HG03565 (cell line): ENCODE measurements around the gene TEX264.
"Not testable (repeated sequence)": the region's sequence is repeated elsewhere in the genome, so short reads cannot be mapped to it uniquely, and the experiment has no call there.

Experiments
- ATAC-seq: cut with Tn5 transposase; IDR thresholded peaks from one replicate; pipeline ENCODE4 v1.9.1; 2021; ENCODE audit warnings: mild to moderate bottlenecking, moderate library complexity; ENCODE audit not compliant: unreplicated experiment

Gene TEX264

DNA sequence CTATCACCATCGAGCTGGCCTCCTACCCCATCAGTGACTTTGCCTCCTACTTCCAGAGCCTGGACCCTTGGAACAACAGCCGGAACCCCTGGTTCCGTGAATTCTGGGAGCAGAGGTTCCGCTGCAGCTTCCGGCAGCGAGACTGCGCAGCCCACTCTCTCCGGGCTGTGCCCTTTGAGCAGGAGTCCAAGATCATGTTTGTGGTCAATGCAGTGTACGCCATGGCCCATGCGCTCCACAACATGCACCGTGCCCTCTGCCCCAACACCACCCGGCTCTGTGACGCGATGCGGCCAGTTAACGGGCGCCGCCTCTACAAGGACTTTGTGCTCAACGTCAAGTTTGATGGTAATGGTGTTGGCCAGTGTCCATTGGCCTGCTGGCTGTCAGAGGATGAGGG lies 41.9 kb downstream of the TEX264 start:
- ATAC-seq, result no peak

DNA sequence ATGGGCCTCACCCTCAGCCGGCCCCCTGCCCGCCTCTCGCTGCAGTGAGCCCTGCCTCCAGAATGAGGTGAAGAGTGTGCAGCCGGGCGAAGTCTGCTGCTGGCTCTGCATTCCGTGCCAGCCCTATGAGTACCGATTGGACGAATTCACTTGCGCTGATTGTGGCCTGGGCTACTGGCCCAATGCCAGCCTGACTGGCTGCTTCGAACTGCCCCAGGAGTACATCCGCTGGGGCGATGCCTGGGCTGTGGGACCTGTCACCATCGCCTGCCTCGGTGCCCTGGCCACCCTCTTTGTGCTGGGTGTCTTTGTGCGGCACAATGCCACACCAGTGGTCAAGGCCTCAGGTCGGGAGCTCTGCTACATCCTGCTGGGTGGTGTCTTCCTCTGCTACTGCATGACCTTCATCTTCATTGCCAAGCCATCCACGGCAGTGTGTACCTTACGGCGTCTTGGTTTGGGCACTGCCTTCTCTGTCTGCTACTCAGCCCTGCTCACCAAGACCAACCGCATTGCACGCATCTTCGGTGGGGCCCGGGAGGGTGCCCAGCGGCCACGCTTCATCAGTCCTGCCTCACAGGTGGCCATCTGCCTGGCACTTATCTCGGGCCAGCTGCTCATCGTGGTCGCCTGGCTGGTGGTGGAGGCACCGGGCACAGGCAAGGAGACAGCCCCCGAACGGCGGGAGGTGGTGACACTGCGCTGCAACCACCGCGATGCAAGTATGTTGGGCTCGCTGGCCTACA lies 44.4 kb downstream of the TEX264 start:
- no peak for ATAC-seq

DNA sequence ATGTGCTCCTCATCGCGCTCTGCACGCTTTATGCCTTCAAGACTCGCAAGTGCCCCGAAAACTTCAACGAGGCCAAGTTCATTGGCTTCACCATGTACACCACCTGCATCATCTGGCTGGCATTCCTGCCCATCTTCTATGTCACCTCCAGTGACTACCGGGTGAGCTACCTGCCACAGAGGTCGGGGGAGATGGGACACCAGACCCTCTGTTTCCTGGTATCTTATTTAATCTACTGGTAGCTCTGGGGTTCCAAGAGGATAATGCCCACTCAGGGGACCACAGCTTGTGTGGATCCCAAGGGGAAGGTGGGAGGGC lies 44.9 kb downstream of the TEX264 start:
- no peak for ATAC-seq

DNA sequence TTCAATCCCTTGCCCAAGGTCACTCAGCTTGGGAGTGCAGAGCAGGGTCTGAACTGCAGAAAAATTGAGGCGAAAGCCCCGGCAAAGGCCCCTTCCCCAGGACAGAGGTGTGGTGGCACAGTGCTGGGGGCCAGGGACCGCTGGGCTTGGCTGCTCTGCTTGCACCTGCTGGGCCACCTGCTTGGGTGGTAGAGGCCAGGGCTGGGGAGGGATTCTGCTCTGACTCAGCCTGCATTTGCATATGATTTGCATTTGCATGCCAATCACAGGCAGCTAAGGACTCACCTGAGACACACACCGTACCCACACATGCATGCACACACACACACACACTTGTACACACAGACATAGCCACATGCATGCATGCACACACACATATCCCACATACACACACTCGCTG lies 45.8 kb downstream of the TEX264 start:
- ATAC-seq, result no peak

DNA sequence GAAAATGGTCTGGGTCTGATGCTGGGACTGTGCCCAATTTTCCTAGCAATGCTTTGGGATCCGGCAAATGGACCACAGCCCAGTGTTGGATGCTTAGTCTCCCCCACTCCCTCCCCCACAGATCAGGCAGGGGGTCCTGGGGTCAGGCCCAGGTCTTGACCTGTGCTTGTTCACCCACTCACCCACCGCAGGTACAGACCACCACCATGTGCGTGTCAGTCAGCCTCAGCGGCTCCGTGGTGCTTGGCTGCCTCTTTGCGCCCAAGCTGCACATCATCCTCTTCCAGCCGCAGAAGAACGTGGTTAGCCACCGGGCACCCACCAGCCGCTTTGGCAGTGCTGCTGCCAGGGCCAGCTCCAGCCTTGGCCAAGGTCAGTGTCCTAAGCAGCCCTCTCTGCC lies 46.4 kb downstream of the TEX264 start:
- ATAC-seq, result no peak

DNA sequence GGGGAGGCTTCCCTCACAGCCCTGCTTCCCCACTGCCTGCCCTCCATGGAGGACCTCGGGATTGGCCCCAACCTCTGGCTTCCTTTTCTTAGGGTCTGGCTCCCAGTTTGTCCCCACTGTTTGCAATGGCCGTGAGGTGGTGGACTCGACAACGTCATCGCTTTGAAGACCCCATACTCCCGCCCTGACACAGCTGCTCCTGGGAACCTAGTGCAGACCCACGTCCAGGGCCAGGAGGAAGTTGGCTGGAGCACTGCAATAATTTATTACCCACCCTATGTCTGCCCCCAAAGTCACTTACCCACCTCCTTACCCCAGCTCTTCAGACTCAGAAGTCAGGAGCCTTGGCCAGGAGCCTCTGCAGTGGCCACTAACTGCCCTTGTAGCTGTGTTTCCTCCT lies 46.9 kb downstream of the TEX264 start:
- no peak for ATAC-seq

DNA sequence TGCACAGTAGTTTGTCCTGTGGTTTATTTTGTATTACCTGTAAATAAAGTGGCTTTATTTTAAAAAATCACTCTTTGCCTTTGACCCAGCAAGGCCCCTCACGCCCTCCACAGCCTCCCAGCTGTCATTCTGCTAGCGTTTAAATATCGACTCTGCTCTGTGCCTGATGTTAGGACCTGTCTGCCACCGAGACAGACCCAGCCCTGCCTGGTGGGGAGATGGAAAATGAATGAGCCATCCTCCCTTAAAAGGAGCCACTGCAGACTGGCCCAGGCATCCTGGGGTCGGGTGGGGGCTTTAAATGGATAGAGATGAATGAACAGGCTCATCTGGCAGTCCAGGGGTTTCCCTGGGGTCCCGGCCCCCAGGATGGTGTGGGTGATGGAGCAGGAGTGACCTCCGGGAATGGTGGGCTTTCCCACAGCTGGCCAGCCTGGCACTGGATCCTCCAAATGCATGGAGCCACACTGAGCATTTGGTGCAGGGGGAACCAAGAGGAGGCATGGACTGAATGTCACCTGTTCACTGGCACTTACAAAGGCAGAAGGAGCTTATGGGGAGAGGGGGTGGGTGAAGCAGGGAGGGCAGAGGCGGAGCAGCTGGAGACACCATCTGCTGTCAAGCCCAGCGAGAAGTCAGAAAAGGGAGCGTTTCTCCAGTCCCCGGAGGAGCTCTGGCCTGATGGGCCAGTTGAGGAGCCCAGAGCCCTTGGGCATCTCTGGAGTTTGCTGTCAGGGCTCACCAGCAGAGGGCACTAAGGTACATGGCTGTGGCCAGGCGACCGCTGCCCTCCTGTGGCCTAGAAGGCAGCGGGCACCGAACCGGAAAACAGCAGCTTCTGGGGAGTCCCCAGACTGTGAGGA lies 47.7 kb downstream of the TEX264 start:
- no peak for ATAC-seq

DNA sequence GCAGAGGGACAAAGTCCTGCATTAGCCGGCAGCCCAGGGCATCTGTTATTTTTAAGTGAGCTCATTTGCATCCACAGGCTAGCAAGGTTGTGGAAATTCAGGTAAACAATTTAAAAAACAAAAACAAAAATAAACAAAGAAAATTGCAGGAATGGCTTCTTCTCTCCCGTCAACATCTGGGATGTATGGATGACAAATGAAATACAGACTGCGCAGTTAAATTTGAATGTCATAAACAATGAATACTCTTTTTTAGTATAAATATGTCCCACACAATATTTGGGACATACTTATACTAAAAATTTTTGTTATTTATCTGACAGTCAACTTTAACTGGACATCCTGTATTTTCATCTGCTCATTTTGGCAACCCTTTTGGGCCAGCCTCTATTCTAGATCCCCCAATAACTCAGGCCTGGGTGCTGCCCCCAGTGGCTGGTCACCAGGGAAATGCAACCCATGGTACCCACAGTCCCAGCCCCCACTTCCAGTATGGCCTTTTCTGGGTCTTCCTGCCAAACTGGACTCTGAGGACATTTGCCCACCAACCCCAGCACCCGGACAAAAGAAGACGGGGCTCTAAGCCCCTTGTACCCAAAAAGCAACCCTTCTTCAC lies 48.5 kb downstream of the TEX264 start:
- no peak for ATAC-seq

DNA sequence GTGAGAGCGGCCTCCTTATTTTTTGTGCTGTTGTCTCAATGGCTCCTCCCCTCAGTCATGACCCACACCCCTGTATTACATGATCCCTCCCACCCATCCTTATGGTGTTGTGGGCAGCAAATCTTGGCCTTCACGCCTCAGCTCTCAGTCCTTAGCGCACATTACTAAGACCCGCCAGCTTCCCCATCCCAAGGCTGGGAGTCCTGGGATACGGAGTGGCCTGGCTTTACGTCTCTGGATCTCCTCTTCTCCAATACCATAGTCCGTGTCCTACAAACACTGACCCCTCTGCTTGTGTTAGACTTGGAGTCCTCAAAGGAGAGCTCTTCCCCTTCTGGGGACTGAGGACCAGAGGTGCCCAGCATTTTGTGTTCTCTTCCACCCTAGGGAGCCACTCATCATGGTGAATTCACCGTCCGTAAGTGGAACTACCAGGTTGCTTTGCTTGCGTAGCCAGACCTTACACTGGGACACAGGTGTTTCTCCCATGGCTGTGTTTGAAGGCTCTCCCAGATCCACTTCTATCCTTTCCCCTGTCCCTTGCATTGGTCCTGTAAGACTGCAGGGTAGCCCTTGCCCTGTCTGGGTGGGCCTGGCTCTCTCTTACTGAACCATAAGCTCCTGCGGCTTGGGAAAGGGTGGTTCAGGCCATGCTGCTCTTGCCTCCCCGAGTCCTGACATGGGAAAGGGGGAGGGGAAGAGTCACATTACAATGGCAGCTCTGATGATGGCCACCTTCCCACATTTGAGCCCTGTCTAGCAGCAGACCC lies 49.4 kb downstream of the TEX264 start:
- ATAC-seq, result no peak

DNA sequence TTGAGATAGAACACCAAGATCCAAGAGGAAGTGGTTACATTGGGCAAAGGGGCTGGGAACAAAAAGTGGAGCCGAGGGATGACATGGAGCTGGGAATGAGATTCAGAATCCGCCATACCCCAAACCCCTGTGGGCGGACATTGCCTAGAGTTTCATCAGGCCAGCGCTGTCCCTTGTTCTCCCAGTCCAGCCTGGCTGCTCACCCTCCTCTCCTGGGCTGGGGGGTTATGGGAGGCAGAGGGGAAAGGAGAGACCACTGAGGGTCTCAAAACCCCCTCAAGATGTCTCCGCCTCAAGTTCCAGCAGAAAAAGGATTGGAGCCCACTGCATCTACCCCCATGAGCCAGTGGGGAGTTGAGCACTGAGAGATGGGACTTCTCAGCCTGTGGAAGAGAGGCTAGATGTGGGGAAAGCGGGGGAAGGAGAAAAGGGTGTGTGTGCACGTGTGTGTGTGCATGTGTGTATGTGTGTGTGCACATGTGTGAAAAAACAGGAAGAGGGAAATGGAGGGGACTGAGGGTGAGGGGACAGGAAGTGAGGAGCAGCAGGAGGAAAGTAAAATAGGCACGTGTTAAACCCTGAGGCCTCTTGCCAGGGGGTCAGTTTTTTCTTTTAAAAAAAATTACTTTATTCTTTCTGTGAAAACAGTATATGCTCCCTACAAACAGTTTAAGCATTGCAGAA lies 50.2 kb downstream of the TEX264 start:
- no peak for ATAC-seq

DNA sequence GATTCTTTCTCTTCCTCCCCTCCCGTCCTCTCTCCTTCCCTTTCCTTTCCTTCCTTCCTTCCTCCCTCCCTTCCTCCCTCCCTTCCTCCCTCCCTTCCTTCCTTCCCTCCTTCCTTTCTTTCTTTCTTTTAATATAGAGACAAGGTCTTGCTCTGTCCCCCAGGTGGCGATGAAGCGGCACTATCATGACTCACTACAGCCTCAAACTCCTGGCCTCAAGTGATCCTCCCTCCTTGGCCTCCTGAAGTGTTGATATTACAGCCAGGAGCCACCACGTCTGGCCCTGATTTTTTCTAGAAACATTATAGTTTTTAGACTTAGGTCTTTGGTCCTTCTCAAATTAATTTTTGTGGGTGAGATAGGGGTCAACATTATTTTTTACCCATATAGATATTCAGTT lies 51.3 kb downstream of the TEX264 start:
- no peak for ATAC-seq

DNA sequence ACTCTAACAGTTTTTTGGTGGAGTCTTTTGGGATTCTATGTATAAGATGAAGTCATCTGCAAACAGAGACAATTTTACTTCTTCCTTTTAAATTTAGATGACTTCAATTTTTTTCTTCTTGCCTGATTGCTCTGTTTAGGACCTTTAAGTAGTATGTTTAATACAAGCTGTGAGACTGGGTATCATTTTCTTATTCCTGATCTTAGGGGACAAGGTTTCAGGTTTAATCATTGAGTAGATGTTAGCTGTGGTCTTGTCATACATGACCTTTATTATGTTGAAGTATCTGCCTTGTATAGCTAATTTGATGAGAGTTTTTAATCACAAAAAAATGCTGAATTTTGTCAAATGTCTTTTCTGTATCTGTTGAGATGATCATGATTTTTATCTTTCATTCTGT lies 56.4 kb downstream of the TEX264 start:
- ATAC-seq, result no peak

DNA sequence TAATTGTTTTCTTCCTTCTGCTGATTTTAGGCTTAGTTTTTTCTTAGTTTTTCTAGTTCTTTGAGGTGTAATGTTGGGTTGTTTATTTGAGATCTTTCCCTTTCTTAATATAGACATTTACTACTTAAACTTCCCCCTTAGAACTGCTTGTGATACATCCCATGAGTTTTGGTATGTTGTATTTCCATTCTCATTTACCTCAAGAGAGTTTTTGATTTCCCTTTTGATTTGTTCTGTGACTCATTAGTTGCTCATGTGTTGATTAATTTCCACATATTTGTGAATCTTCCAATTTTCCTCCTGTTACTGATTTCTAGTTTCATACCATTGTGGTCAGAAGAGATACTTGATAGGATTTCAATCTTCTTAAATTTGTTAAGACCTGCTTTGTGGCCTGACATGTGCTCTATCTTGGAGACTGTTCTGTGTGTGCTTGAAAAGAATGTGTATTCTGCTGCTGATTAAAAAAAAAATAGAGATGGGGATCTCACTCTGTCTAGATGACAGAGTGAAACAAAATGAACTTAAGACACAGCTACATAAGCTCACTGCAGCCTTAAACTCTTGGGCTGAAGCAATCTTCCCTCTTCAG lies 58.1 kb downstream of the TEX264 start:
- no peak for ATAC-seq

DNA sequence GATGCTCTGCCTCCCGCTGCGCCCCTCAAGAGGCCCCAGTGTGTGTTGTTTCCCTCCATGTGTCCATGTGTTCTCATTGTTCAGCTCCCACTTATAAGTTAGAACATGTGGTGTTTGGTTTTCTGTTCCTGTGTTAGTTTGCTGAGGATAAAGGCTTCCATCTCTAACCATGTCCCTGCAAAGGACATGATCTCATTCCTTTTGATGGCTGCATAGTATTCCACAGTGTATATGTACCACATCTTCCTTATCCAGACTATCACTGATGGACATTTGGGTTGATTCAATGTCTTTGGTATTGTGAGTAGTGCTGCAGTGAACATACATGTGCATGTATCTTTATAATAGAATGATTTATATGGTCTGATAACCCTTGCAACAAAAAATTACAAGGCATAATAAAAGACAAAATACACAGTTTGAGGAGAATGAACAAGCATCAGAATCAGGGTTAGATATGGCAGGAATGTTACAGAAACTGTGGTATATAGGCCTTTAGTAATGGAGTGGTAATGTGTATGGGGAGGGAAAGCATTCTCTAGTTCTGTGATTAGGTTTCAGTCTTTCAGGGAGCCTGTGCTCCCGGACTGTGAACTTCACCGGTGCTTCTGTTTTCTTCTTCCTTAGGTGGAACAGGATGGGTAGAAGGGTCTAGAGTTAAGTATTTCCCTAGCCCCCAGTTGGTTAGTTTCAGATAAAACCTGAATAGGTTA lies 63.0 kb downstream of the TEX264 start:
- no peak for ATAC-seq

DNA sequence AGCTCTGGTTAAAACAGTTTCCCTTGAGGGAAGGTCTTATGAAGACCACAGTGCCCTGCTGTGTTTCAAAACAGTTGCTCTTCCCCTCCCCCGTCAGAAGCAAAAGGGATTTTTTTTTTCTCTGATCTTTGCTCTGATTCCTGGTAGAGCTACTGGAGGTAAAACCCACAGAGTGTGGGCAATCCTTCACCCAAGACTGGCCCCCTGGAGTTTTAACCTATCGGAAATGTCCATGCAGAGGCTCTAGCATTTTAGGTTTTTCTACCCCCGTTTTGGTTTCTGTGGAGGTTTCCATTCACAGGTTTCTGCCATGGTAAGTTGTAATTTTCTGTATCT lies 63.5 kb downstream of the TEX264 start:
- ATAC-seq, result no peak

DNA sequence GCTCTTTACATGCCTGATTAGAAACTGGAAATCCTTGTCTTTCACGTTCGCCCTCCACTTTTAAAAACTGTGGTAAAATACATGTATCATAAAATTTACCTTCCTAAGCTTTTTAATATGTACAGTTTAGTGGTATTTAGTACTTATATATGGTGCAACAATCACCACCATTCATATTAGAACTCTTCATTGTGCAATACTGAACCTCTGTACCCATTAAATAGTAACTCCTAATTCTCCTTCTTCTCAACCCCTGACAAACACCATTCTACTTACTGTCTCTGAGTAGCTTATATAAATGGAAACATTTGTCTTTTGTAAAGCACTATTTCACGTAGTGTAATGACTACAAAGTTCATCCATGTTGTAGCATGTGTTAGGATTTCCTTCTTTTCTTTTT lies 64.0 kb downstream of the TEX264 start:
- ATAC-seq, result no peak

DNA sequence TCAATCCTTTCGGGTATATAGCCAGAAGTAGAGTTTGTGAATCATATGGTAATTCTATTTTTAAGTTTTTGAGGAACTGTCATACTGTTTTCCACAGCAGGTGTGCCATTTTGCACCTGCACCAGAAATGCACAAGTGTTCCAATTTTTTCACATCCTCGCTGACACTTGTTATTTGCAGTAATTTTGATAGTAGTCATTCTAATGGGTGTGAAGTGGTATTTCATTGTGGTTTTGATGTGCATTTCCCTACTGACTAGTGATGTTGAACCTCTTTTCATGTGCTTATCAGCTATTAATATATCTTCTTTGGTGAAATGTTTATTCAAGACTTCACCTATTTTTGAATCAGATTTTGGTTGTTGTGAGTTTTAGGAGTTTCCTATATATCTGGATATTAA lies 64.9 kb downstream of the TEX264 start:
- no peak for ATAC-seq

DNA sequence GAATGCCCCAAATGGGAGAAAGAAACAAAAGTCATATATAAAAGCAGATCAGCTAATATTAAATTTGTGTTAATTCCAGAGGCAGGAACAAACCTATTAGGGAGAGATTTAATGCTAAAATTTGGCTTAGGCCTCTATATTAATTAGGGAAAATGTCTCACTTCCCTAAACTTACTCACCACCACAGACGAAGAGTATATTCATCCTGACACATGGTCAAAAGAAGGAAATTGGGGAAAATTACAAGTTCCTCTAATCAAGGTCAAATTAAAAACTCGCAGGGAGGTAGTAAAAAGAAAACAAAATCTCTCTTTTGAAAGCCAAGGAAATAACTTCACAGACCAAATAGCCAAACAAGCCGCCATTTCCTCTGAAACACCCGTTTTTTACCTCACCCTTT lies 68.1 kb downstream of the TEX264 start:
- no peak for ATAC-seq

DNA sequence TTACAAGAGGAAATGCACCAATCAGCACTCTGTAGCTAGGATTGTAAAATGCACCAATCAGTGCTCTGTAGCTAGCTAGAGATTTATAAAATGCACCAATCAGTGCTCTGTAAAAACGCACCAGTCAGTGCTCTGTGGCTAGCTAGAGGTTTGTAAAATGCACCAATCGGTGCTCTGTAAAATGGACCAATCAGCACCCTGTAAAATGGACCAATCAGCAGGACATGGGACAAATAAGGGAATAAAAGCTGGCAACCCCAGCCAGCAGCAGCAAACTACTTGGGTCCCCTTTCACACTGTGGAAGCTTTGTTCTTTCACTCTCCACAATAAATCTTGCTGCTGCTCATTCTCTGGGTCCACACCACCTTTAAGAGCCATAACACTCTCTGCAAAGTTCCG lies 71.3 kb downstream of the TEX264 start:
- not testable (repeated sequence) for ATAC-seq

DNA sequence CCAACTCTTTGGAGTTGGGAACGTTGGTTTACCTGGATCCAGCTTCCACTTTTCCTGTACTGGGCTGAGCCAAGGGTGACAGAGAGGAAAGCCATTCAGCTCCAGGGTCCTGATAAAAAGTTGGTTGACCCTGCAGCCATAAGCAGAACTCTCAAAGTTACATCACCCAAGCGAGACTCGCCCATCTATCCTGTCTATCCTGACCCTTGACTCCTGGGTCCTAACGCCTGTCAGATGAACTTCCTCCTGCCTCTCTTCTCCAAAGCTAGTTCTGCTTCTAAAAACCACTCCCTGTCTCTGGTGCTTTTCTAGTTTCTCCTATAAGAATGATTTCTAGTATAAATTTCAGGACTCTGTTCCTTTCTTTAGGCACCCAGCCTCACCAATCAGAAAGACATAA lies 71.9 kb downstream of the TEX264 start:
- ATAC-seq, result not testable (repeated sequence)
